NOMO-1 (cell line): ENCODE measurements around the gene BPIFB4.
"Not testable (repeated sequence)": the region's sequence is repeated elsewhere in the genome, so short reads cannot be mapped to it uniquely, and the experiment has no call there.

Experiments
- DNase-seq, 2 experiments: peaks; one replicate each; lab custom pipeline; 2025; ENCODE audit not compliant: unreplicated experiment in 2 of 2; lab: John Stamatoyannopoulos, UW

The BPIFB4 gene

DNA sequence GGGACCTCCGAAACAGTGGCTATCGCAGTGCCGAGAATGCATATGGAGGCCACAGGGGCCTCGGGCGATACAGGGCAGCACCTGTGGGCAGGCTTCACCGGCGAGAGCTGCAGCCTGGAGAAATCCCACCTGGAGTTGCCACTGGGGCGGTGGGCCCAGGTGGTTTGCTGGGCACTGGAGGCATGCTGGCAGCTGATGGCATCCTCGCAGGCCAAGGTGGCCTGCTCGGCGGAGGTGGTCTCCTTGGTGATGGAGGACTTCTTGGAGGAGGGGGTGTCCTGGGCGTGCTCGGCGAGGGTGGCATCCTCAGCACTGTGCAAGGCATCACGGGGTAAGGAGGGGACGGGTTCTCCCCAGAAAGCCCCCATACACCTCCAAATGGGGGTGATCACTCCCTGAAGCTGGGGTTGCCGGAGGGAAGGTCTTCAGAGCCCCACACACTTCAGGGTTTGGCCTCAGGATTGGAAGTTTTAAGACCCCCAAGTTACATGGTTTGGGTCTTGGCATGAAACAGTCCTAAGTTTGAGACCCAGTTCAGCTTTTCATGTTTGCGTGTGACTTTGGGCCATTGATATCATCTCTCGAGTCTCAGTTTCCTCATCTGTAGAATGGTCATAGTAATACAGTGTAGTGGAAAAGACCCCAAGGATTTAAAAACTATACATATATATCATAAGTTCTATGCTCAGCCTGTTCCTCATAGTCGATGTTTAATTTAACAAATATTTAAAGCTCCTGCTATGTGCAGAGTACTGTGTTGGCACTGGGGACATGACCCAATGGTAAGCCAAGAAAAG lies 4.3 kb downstream of the BPIFB4 start:
- DNase-seq = no peak

DNA sequence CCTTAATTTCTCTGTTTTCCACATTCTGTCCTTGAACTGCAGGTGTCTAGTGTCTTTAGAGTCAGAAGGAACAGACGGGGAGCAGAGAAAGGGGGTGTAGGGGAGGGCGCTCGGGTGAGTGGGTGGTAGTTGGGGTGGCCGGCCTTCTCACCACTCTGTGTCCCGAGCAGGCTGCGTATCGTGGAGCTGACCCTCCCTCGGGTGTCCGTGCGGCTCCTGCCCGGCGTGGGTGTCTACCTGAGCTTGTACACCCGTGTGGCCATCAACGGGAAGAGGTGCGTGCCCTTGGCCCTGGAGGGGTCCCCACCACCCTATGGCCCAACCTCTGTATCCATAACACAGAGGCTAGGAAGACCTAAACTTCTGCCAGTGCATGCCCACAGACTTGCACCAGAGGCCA lies 5.3 kb downstream of the BPIFB4 start:
- DNase-seq = no peak

DNA sequence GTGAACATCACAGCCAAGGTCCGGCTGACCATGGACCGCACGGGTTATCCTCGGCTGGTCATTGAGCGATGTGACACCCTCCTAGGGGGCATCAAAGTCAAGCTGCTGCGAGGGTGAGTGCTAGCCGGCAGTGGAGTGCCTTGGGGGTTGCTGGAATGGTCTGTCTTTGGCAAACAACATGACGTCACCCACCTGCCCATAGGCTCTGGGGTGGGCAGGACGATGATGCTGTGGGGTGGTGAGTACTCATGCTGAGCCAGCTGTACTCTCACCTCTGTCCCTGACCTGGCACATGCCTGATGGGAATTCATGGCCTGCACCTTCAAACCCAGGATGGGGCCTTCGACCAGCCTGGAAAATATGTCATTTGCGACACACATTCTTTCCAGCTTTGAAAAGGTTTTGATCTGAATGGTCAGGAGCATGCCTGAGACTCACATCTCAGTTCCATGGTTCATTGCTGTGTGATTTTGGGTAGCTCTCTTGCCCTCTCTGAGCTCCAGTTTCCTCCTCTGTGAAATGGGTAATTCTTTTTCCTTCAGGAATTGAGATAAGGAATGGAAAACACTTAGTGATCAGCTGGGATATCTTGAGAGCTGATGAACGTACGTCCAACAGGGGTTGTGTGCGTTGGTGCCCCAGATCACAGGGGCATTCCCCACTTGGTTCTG lies 6.7 kb downstream of the BPIFB4 start:
- no peak for DNase-seq

DNA sequence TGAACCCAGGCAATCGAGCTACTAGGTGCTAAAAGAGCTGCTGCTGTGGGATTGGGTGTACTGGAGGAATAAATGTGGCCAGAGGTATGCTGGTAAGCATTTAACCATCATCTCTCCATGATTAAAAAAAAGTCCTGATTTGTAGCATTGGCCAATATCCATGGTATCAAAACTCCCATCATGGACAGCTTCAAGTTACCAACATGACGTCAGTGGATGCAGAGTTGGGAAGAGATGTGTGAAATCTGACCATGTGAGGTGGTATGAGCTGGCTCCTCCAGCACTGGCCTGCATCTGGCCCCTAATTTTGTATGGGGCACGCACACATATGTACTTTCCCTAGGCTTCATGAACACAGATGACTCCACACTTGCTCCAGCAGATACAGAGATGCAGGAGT lies 11.7 kb downstream of the BPIFB4 start:
- no peak for DNase-seq

DNA sequence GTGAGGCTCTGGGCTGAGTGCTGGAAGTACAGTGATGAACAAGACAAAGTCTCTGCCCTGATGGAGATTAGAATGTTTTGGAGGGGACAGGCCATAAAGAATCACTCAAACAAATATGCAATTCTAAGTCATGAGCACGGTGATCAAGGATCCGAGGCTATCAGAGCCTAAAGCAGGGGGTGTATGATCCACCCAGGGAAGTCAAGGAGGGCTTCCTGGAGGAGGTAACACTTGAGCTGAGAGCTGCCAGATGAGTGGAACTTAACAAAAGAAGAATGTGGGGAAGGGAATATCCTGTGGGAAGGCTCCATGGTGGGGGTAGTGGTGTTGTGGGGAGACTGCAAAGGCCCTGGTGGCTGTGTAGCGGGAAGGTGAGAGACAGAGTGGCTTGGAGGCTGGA lies 12.2 kb downstream of the BPIFB4 start:
- DNase-seq = no peak

DNA sequence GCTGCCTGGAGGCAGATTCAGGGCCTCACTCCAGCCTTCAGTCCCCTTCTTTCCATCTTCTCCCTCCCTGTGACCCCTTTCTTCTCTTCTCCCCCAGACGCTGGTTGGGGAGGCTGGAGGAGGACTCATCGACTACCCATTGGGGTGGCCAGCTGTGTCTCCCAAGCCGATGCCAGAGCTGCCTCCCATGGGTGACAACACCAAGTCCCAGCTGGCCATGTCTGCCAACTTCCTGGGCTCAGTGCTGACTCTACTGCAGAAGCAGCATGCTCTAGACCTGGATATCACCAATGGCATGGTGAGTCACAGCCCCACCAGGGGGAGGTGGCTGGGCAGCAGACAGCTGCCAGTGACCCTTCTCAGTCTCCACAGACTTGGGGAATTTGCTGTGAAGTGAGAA lies 12.9 kb downstream of the BPIFB4 start:
- DNase-seq = no peak

DNA sequence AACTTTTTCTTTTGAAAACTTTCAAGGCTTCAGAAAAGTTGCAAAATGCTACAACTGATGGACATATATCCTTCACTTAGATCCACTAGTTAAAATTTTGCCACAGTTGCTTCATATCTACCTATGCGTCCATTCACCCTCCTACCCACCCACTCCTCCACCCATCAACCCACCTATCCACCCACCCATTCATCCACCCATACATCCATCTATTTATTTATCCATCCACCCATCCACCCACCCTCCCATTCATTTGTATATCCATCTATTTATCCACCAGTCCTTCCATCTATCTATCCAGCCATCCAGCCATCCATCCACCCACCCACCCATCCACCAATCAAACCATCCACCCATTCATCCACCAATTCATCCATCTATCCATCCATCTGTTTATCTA lies 13.6 kb downstream of the BPIFB4 start:
- no peak for DNase-seq

DNA sequence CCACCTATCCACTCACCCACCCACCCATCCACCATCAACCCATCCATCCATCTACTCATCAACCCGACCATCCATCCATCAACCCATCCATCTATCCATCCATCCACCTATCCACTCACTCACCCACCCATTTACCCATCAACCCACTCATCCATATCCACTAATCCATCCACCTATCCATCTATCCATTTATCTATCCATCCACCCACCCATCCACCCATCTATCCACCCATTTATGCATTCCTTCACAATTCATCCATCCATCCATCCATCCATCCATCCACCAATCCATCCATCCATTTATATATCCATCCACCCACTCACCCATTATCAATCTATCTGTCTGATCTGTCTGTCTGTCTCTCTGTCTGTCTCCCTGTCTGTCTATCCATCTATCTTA lies 14.1 kb downstream of the BPIFB4 start:
- no peak for DNase-seq

DNA sequence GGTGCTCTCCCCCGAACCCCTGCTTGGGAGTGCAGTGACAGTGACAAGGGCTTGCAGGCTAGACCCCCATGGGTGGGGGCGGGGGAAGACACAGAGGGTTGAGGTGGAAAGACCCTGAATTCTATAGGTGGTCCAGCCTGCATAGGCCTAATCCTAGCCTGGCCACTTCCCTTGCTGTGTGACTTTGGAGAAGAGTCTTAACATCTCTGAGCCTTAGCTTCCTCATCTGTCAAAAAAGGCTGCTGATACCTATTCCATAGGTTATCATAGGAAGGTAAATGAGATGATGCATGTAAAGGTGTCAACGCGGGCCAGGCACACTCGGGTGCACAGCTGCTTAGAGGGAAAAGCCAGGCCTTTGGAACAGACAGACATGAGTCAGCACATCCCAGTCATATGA lies 15.8 kb downstream of the BPIFB4 start:
- DNase-seq = no peak

DNA sequence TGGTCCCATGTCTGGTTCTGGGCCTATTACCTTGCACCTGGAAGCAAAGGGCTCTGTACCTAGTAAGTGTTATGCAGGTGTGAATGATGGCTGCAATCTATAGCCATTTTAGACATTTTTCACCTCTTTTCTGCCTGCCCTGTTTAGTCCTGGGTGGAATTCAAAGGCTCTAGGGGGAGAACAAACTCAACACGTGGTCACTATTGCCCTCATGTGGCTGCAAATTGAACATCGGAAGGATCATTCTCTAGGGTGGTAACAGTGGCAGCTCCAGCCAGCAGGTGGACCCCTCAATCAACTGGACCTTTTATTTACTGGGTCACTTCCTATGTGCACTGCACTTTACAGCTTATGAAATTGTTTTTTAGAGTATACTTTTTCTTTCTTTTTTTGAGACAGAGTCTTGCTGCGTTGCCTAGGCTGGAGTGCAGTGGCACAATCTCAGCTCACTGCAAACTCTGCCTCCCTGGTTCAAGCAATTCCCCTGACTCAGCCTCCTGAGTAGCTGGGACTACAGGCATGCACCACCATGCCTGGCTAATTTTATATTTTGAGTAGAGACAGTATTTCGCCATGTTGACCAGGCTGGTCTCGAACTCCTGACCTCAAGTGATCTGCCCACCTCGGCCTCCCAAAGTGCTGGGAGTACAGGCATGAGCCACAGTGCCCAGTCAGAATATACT lies 16.6 kb downstream of the BPIFB4 start:
- peak; percentile 34 to 64 for DNase-seq

DNA sequence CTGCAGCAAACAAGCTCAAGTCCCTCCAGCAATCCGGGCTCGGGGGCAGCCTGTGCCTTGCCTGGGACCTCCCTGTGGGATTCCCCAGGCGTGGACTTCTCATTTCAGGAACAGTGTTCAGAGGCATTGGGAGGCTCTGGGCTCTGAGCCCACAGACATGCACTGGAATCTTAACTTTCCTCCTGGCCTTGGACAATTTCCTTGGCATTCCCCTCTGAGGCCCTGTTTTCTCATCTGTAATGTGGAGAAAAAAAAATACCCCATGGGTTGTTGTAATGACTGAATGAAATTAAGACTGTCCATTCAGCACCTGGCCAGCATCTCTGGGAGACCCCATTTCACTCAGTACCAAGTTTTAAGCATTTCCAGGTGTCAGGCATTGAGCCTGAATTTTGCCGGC lies 17.6 kb downstream of the BPIFB4 start:
- DNase-seq = no peak

DNA sequence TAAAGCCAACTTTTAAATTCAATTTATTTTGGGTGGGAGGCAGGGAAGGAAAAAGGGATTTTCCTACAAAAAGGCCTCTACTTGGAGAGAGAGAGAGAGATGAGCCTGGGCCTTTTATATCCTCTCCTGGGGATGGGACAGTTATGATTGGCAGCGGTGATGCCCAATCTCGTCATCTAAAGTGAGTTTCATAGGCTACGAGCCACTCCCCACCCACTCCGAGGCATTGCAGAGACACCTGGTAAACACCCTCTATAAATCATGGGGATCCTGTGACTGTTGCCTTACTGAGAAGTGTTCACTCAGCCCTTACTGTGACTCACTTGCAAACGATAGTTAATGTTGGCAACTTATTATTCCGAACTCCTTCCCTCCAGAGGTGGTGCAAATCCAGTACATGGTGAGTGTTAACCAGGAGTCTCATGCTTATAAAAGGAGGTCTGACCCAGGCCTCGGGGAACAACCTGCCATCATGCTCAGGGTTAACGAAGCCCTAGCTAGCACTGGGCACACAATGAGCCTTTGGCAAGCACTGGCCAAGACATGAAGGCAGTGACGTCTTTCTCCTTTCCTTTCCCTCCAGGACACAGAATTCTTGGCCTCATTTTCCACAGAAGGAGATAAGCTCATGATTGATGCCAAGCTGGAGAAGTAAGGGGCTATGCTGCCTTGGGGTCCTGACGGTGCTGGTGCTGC lies 20.5 kb downstream of the BPIFB4 start:
- no peak for DNase-seq

DNA sequence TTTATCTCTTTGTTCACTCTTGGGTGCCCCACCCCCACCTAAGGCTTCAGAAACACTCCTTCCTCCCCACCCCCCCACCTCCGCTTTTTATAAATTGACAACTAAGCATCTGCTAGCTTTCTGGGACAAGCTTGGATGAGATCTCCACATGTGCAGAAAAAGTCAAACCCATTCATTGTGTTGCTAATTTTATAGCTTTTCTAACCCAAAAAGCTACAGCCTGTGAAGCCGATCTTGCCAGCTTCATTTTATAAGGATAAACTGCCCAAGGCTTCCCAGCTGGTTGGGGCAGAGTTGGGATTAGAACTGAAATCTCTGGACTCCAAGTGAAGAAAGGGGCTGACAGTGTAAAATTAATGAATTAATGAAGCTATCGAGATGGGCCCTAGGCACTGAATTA lies 24.1 kb downstream of the BPIFB4 start:
- DNase-seq = no peak

DNA sequence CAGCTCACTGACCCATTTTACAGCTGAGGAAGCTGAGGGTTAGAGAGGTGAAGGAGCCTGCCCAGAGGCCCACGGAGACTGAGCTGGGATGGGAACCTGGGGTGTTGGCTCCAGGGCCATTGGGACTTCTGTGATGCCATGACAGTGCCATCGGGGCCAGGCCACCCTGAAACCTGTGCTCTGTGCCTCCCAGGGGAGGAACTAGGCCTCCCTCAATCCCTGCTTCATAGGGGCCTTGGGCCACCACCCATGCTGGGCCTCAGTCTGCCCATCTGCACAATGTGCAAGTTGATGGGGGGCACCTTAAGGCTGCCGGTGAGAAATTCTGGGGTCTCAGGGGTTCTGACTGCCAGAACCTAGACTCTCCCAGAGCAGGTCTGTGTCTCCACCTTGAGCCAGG lies 24.9 kb downstream of the BPIFB4 start:
- DNase-seq = no peak

DNA sequence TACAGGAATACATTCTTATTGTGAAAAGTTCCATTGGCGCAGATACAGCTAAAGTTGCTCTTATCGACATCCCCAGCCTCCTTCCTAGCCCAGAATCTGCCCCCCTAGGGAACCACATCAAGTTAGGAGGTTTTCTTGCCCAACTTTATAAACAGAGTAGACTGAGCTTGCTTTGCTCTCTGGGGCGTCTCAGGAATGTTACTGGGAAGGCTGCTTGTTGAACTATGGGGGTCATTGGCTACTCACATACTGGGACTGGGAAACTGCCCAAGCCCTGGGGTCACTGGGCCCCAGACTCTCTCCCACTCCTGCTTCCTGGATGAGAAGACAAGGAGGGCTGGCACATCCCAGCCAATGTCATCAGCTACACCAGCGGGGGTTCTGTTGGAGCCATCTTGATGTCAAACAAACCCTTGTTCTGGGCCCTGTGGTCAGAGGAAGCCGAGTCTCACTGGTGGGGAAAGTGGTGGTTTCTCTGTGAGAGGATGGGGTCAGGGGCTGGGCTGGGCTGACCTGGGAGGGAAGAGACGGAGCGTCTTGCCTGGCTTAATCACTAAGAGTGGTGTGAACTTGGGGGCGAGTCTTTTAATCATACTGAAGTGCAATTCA lies 26.0 kb downstream of the BPIFB4 start:
- no peak for DNase-seq

DNA sequence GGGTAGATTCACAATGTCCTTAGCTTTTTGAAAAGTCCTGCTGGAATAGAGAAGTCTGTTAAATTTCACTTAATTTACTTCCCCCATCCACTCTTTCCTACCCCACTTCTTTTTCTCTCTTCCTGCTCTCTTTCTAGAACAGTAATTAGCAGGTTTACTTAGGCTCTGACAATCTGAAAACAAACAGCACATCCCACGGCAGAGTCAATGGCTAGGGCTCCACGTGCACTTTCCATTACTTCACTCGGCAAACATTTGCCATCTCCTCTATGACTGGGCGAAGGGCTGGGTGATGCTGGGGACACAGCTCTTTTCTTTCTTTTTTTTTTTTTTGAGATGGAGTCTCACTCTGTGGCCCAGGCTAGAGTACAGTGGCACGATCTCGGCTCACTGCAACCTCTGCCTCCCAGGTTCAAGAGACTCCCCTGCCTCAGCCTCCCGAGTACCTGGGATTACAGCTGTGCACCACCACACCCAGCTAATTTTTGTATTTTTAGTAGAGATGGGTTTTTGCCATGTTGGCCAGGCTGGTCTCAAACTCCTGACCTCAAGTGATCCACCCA lies 26.7 kb downstream of the BPIFB4 start:
- not testable (repeated sequence) for DNase-seq

DNA sequence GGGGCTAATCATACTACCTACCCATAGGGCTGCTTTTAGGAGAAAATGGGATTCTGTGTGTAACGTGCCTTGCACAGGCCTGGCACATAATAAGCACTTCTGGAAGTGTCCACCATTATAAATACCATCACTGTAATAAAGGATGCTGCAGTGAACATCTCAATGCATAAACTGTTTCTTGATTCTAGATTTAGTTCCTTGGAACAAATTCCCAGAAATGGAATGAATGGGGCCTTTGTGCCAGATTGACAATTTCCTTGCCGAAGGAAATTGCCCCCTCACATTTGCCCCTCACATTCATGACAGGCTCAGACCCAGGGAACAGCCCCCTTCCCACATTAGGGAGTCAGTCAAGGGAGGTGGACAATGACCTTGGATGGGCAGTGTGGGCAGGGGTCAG lies 29.2 kb downstream of the BPIFB4 start:
- DNase-seq = no peak

DNA sequence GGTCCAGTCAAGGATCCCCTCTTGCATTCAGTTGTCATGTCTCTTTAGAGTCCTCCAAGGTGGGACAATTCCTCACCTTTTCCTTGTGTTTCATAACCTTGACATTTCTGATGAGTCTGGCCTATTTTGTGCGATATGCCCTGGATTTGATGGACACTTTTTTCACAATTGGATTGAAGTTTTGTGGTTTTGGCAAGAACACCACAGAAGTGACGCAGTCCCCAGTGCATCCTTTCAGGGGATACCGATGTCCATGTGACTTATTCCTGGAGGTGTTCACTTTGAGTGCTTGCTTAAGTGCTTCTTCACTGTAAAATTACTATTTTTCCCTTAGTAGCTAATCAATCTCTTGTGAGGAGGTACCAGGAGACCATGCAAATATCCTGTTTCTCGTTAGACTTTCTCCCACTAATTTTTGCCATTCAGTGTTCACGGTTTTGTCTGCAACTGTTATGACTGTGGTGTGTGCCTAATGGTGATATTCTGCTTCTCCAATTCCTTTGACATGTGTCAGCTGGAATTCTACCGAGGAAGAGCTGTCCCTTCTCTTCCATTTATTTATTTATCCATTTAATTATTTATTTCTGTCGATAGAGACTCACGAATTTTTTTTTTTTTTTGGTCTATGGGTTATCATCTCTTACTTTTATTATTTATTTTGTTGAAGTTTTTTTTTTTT lies 30.8 kb downstream of the BPIFB4 start:
- no peak for DNase-seq

DNA sequence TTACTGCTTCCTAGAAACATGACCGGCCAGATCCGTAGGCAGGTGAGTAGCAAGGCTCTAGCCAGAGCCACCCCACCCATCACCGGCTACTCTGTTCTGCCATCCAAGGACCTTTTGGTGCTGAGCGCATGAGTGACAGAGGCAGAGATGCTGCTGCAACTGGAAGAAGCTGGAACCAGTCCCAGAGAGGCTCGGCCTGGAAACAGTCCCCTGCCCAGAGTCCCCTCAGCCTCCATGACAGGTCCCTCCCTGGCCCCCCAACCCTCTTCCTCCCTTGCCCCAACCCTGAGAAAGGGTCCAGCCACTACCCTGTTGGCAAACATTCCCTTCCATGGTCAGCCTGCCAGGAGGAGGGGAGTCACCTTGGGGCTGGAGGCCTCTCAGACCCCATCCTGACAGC lies 31.9 kb downstream of the BPIFB4 start:
- DNase-seq = no peak
